GM23338 (cell line): Measurements from ENCODE around the gene WDR45B.

Experiments
- CREB1 ChIP-seq: fragments of 250-450 bp; sonication (Bioruptor Pico); IDR thresholded peaks from 2 replicates; pipeline ENCODE4 v1.5.0; 2020; ENCODE audit warnings: low read depth, mild to moderate bottlenecking, moderate library complexity
- CTCF ChIP-seq, 2 experiments: fragments of 200-600 bp in 1 of 2; sonication (generic) in 1 of 2; conservative IDR thresholded peaks; 2 replicates each; pipeline versions ENCODE4 v1.5.1 to v1.6.1; 2016 to 2017; ENCODE audit warnings: antibody characterized with exemption in 2 of 2, low read depth in 2 of 2, mild to moderate bottlenecking in 2 of 2, moderate library complexity in 1 of 2
- EZH2 ChIP-seq: fragments of 200-600 bp; sonication (generic); IDR thresholded peaks from one replicate; pipeline ENCODE4 v1.8.0; 2017; ENCODE audit warnings: antibody characterized with exemption, mild to moderate bottlenecking, low read depth; ENCODE audit not compliant: unreplicated experiment
- EZH2phosphoT487 ChIP-seq: fragments of 200-600 bp; sonication (generic); IDR thresholded peaks from one replicate; pipeline ENCODE4 v1.8.1; 2018; ENCODE audit warnings: antibody characterized with exemption; ENCODE audit not compliant: unreplicated experiment
- POLR2AphosphoS5 ChIP-seq: IDR thresholded peaks from 2 replicates; pipeline ENCODE4 v1.6.1; 2016; ENCODE audit warnings: antibody characterized with exemption, low read depth
- TF ChIP-seq, protein P1 (sequence below): IDR thresholded peaks from one replicate; pipeline ENCODE4 v1.6.1; 2018; ENCODE audit warnings: antibody characterized with exemption; ENCODE audit not compliant: unreplicated experiment

DNA sequence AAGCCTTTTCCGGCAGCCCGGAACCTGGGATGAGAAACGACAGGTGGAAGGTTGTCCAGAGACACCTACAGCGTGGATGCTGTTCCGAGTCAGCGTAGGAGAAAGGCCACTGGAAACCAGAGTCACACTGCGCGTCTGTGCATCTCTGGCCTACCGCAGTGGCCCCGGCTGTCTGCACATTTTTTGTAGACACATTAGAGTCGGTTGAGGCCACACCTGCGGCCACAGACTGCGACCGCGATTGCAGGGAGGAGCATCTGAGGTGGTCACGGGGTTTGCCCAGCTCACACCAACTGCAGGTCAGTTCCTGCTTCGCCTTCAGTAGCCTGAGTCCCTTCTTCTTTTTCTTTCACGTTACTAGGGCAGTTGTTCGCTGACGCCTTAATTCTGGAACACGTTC, 52.4 kb downstream of the WDR45B start:
- TF ChIP-seq EZH2 (no peak), CTCF (conservative IDR thresholded peaks at IDR 0.05; ENCODE audit: low read depth in 2 of 2) (no peak), CREB1 (CRISPR knock-in tag) (no peak), EZH2phosphoT487 (no peak), POLR2AphosphoS5 (no peak)
- TF ChIP-seq, protein P1, sequence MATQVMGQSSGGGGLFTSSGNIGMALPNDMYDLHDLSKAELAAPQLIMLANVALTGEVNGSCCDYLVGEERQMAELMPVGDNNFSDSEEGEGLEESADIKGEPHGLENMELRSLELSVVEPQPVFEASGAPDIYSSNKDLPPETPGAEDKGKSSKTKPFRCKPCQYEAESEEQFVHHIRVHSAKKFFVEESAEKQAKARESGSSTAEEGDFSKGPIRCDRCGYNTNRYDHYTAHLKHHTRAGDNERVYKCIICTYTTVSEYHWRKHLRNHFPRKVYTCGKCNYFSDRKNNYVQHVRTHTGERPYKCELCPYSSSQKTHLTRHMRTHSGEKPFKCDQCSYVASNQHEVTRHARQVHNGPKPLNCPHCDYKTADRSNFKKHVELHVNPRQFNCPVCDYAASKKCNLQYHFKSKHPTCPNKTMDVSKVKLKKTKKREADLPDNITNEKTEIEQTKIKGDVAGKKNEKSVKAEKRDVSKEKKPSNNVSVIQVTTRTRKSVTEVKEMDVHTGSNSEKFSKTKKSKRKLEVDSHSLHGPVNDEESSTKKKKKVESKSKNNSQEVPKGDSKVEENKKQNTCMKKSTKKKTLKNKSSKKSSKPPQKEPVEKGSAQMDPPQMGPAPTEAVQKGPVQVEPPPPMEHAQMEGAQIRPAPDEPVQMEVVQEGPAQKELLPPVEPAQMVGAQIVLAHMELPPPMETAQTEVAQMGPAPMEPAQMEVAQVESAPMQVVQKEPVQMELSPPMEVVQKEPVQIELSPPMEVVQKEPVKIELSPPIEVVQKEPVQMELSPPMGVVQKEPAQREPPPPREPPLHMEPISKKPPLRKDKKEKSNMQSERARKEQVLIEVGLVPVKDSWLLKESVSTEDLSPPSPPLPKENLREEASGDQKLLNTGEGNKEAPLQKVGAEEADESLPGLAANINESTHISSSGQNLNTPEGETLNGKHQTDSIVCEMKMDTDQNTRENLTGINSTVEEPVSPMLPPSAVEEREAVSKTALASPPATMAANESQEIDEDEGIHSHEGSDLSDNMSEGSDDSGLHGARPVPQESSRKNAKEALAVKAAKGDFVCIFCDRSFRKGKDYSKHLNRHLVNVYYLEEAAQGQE, result no peak
